Skeletal muscle tissue (tissue), 4 donors: ENCODE results near the gene ACKR2. TPM values are rescaled to one million over a fixed set of nuclear protein-coding genes. Genes with fewer than 3 reads are reported as not detected.
"Not testable (repeated sequence)": the region's sequence is repeated elsewhere in the genome, so short reads cannot be mapped to it uniquely, and the experiment has no call there.

Source experiments
- H3K27ac ChIP-seq: one replicate; pipeline ENCODE4 v1.7.0; 2013; ENCODE audit warnings: mild to moderate bottlenecking, low read depth, low read length, inconsistent platforms
- H3K27me3 ChIP-seq, 3 donors: one replicate each; pipeline ENCODE4 v1.7.0; 2013; ENCODE audit warnings: low read length in 3 of 3; ENCODE audit not compliant: control insufficient read depth in 3 of 3, insufficient read depth in 3 of 3
- H3K36me3 ChIP-seq, 3 donors: one replicate each; pipeline ENCODE4 v1.7.0; 2013; ENCODE audit warnings: low read length in 3 of 3; ENCODE audit not compliant: control insufficient read depth in 3 of 3, insufficient read depth in 3 of 3
- H3K4me1 ChIP-seq, 3 donors: one replicate each; pipeline ENCODE4 v1.7.0; 2013; ENCODE audit warnings: low read length in 3 of 3, mild to moderate bottlenecking in 3 of 3; ENCODE audit not compliant: control insufficient read depth in 3 of 3, insufficient read depth in 3 of 3
- H3K4me3 ChIP-seq, 3 donors: one replicate each; pipeline ENCODE4 v1.7.0; 2013; ENCODE audit warnings: low read length in 3 of 3
- H3K9ac ChIP-seq, 3 donors: one replicate each; pipeline ENCODE4 v1.7.0; 2013; ENCODE audit warnings: low read length in 3 of 3, mild to moderate bottlenecking in 3 of 3, moderate library complexity in 2 of 3, low read depth in 1 of 3
- H3K9me3 ChIP-seq, 3 donors: one replicate each; pipeline ENCODE4 v1.7.0; 2013; ENCODE audit warnings: low read length in 3 of 3; ENCODE audit not compliant: control insufficient read depth in 3 of 3
- total RNA-seq: library from RNA; depleted of rRNA; stranded (reverse); fragments of >200 nt; gene quantifications from one replicate; pipeline ENCODE4 v1.2.3, GENCODE V29; 2014
- donor health status: Osteomylitis.

The ACKR2 gene
- total RNA-seq, 1 donor from 2014 or later, result 1.6 TPM

GRCh38 chr3:42883251-42883930, 74.1 kb downstream of the ACKR2 start:
- H3K27me3 ChIP-seq, H3K36me3 ChIP-seq, H3K4me3 ChIP-seq, H3K27ac ChIP-seq, H3K9me3 ChIP-seq, H3K9ac ChIP-seq: not testable (repeated sequence)
- peaks cover 9 to 15% (median 13%) of the 10 kb centered on the region in 3 donors for H3K4me1 ChIP-seq

DNA sequence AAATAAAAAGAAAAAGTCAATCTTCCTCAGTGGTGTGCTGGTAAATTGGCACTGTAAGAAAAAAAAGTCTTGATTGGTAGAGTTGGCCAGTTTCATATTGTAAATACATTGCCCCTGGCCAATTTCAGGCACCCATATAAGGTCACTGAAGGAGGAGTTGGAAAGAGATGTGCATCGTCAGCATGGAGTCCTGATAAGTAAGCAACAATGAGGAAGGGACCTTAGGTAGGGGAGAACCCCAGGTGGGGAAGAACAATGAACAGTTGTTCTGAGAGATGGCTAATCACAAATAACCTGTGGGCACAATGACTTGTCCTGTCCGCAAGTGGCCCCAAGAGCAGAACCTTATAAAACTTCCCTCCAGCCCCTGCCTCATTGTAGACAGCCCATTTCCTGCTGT, 75.1 kb downstream of the ACKR2 start:
- Histone ChIP-seq H3K9ac (no peak overlapping the region), H3K27me3 (peaks cover 0 to 4% (median 0%) of the 10 kb centered on the region in 3 donors), H3K27ac (no peak overlapping the region), H3K4me3 (no peak overlapping the region), H3K9me3 (no peaks in the 10 kb centered on the region), H3K4me1 (peaks cover 9 to 15% (median 13%) of the 10 kb centered on the region in 3 donors), H3K36me3 (no peaks in the 10 kb centered on the region)

- Histone ChIP-seq H3K9me3 (no peaks in the 10 kb centered on the region), H3K36me3 (no peaks in the 10 kb centered on the region), H3K4me1 (peaks cover under 1 to 4% (median 3%) of the 10 kb centered on the region in 3 donors), H3K4me3 (no peak overlapping the region), H3K27ac (no peak overlapping the region), H3K27me3 (peaks cover 0 to 4% (median 0%) of the 10 kb centered on the region in 3 donors), H3K9ac (no peak overlapping the region)
Measured at GRCh38 chr3:42886294-42886822, 77.1 kb downstream of the ACKR2 start.

GRCh38 chr3:42887084-42887483, 77.8 kb downstream of the ACKR2 start:
- Histone ChIP-seq H3K9ac (no peak overlapping the region), H3K4me1 (no peaks in the 10 kb centered on the region), H3K36me3 (no peaks in the 10 kb centered on the region)

GRCh38 chr3:42891042-42891441, 81.8 kb downstream of the ACKR2 start:
- Histone ChIP-seq H3K27ac (no peak overlapping the region), H3K9me3 (no peaks in the 10 kb centered on the region), H3K4me1 (no peaks in the 10 kb centered on the region), H3K27me3 (peaks cover 0 to 4% (median 0%) of the 10 kb centered on the region in 3 donors), H3K4me3 (no peak overlapping the region), H3K36me3 (no peaks in the 10 kb centered on the region), H3K9ac (no peak overlapping the region)

More at GRCh38 chr3:42887084-42887483, 77.8 kb downstream of the ACKR2 start:
- Histone ChIP-seq H3K9me3 (no peaks in the 10 kb centered on the region), H3K4me3 (no peak overlapping the region), H3K27me3 (peaks cover 0 to 4% (median 0%) of the 10 kb centered on the region in 3 donors), H3K27ac (no peak overlapping the region)

DNA sequence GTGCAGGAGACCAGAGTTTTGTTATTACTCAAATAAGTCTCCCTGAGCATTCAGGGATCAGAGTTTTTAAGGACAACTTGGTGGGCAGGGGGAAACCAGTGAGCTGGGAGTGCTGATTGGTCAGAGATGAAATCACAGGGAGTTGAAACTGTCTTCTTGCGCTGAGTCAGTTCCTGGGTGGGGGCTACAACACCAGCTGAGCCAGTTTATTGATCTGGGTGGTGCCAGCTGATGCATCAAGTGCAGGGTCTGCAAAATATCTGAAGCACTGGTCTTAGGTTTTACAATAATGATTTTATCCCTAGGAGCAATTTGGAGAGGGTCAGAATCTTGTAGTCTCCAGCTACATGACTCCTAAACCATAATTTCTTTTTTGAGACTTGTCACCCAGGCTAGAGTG, 82.9 kb downstream of the ACKR2 start:
- H3K9ac ChIP-seq, result no peak overlapping the region
- H3K4me1 ChIP-seq, result no peaks in the 10 kb centered on the region
- no peak overlapping the region for H3K4me3 ChIP-seq
- H3K9me3 ChIP-seq, result no peaks in the 10 kb centered on the region
- no peak overlapping the region for H3K27ac ChIP-seq
- peaks cover 0 to 3% (median 0%) of the 10 kb centered on the region in 3 donors for H3K27me3 ChIP-seq
- H3K36me3 ChIP-seq, result no peaks in the 10 kb centered on the region

DNA sequence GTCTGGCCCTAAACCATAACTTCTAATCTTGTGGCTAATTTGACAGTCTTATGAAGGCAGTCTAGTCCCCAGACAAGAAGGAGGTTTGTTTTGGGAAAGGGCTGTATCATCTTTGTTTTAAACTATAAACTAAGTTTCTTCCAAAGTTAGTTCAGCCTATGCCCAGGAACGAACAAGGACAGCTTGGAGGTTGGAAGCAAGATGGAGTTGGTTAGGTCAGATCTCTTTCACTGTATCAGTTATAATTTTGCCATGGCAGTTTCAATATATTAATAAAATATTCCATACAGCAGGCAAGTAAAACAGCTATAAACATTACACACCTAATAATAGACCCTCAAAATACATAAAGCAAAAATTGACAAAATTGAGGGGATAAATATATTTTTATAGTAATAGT, 83.6 kb downstream of the ACKR2 start:
- Histone ChIP-seq H3K27ac (no peak overlapping the region), H3K27me3 (no peaks in the 10 kb centered on the region), H3K36me3 (no peaks in the 10 kb centered on the region), H3K9ac (no peak overlapping the region), H3K9me3 (no peaks in the 10 kb centered on the region), H3K4me1 (no peaks in the 10 kb centered on the region), H3K4me3 (no peak overlapping the region)

- Histone ChIP-seq H3K9ac (no peak overlapping the region), H3K27me3 (no peaks in the 10 kb centered on the region), H3K4me1 (no peaks in the 10 kb centered on the region)
Measured at GRCh38 chr3:42894698-42895579, 85.7 kb downstream of the ACKR2 start.

DNA sequence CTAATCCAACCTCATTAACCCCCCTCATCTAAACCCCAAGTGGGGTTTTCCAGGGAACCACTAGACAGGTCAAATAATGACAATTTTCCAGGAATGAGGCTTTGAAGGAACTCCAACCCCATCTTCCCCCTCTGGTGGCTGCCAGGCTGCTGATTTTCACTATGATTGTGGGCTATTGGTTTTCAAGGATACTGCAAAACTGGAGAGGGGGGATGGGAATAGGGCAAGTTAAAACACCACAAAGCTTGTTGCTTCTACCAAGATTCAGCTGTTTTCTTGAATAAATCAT, 86.3 kb downstream of the ACKR2 start:
- Histone ChIP-seq H3K9ac (no peak overlapping the region), H3K36me3 (no peaks in the 10 kb centered on the region), H3K9me3 (no peaks in the 10 kb centered on the region), H3K27ac (no peak overlapping the region), H3K27me3 (no peaks in the 10 kb centered on the region), H3K4me1 (no peaks in the 10 kb centered on the region), H3K4me3 (no peak overlapping the region)

More at GRCh38 chr3:42894698-42895579, 85.7 kb downstream of the ACKR2 start:
- no peak overlapping the region for H3K27ac ChIP-seq
- no peak overlapping the region for H3K4me3 ChIP-seq
- H3K36me3 ChIP-seq, result no peaks in the 10 kb centered on the region
- no peaks in the 10 kb centered on the region for H3K9me3 ChIP-seq
